CD4-positive, alpha-beta T cell treated with Interleukin-17A for 4 hours (primary cell): Measurements from ENCODE around the gene RAD51B.

ENCODE experiments used
- DNase-seq: peaks from one replicate; pipeline ENCODE4 v3.0.0-alpha.2; 2020; ENCODE audit warnings: mixed read lengths

The RAD51B gene

GRCh38 chr14:68312884-68313610 is 493.5 kb downstream of the RAD51B start:
- no peak for DNase-seq

- no peak for DNase-seq
Observed at GRCh38 chr14:68314642-68315041, 495.1 kb downstream of the RAD51B start.

GRCh38 chr14:68315081-68315480 is 495.5 kb downstream of the RAD51B start:
- no peak for DNase-seq

- no peak for DNase-seq
Observed at GRCh38 chr14:68316078-68316868, 496.7 kb downstream of the RAD51B start.

- DNase-seq, result no peak
Observed at GRCh38 chr14:68317239-68317638, 497.7 kb downstream of the RAD51B start.

GRCh38 chr14:68318828-68319227 is 499.2 kb downstream of the RAD51B start:
- no peak for DNase-seq

- no peak for DNase-seq
Observed at GRCh38 chr14:68320495-68320894, 500.9 kb downstream of the RAD51B start.

- DNase-seq, result no peak
Observed at GRCh38 chr14:68322940-68323620, 503.5 kb downstream of the RAD51B start.

GRCh38 chr14:68325267-68325807 is 505.8 kb downstream of the RAD51B start:
- no peak for DNase-seq

- no peak for DNase-seq
Observed at GRCh38 chr14:68327231-68327630, 507.7 kb downstream of the RAD51B start.

GRCh38 chr14:68328509-68328908 is 508.9 kb downstream of the RAD51B start:
- DNase-seq, result no peak

GRCh38 chr14:68331426-68331825 is 511.8 kb downstream of the RAD51B start:
- DNase-seq, result no peak

GRCh38 chr14:68331991-68332390 is 512.4 kb downstream of the RAD51B start:
- DNase-seq, result no peak

- DNase-seq, result no peak
Observed at GRCh38 chr14:68333262-68333661, 513.7 kb downstream of the RAD51B start.

GRCh38 chr14:68335312-68335711 is 515.7 kb downstream of the RAD51B start:
- no peak for DNase-seq

GRCh38 chr14:68336165-68336564 is 516.6 kb downstream of the RAD51B start:
- DNase-seq, result no peak

GRCh38 chr14:68337279-68337678 is 517.7 kb downstream of the RAD51B start:
- DNase-seq, result no peak

- DNase-seq, result no peak
Observed at GRCh38 chr14:68340262-68340661, 520.7 kb downstream of the RAD51B start.

- DNase-seq, result no peak
Observed at GRCh38 chr14:68341411-68342212, 522.0 kb downstream of the RAD51B start.

- DNase-seq, result no peak
Observed at GRCh38 chr14:68342216-68342763, 522.7 kb downstream of the RAD51B start.

GRCh38 chr14:68343534-68344118 is 524.0 kb downstream of the RAD51B start:
- DNase-seq, result no peak

GRCh38 chr14:68345738-68346137 is 526.2 kb downstream of the RAD51B start:
- DNase-seq, result no peak
